Kidney glomerular epithelial cell (primary cell): ENCODE data around the gene MYO1D.
A peak's percentile ranks its signal among the peaks of the same experiment; 100 is the strongest.
"Not testable (repeated sequence)": the region's sequence is repeated elsewhere in the genome, so short reads cannot be mapped to it uniquely, and the experiment has no call there.

ENCODE experiments used
- DNase-seq: peaks from one replicate; lab custom pipeline; 2025; lab: John Stamatoyannopoulos, UW

MYO1D gene

DNA sequence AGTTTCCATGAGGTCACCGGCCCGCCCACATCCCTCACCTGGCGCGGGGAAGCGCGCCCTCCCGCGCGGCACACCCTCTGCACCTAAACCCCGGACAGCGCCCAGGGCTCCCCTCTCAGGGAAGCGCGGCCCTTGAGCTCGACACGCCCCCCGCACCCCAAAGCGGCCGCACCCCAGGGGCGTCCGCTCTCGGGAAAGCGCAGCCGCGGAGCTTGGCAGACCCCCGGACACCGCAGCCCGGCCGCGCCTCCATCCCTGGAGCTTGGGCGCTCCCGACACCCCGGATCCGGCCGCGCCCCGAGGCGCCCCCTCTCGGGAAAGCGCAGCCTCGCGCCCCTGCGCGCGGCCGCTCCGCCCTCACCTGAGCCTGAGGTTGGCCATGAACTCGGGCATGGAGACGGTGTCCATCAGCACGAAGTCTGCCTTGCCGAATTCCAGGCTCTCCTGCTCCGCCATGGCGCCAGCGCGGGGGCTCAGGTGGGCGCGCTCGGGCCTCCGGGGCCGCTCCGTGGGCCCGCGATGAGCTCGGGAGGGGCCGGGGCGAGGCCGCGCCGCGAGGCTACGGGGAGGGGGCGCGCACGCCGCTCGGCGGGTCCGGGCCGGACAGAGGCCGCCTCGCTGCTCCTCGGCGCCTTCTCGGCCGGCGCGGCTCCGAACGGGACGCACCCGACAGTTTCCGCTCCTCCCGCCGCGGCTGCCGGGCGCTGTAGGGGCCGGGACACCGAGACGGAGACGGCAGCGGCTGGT, at the start of gene MYO1D:
Gene MYO1D, minus strand, starts transcription at position 708 of the 747 bp plus-strand sequence. Its CDS starts 252 bp downstream, at position 456.
- no peak for DNase-seq

DNA sequence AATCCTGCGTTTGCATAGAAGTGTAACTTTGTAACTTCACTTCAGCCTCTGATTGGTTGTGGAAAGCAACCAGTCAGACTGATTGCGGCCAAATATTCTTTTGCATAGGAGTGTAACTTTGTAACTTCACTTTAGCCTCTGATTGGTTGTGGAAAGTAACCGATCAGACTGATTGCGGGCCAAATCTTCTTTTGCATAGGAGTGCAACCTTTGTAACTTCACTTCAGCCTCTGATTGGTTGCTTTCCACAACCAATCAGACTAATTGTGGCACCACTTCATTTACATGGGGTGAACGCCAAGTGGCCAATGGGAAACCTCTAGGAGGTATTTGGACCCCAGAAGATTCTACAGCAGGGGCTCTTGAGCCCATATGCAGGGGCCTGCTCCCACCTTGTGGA, 49.3 kb upstream of the MYO1D start:
- DNase-seq: no peak

DNA sequence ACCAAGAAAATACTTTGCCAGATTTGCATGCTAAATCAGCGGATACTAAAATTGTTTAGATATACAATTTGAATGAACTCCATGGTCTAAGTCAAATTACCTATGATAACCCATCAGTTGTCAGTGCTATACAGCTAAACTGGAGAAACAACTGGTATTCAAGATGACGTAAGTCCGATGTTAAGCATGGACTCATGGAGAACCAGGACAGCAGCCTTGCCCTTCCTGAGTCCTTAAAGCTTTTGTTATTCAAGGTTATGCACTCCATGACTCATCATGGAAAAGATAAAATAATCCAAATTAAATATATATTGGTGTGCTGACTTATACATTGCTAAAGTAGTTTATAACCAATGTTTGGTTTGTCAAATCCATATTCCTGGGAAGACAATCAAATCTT, 47.0 kb upstream of the MYO1D start:
- DNase-seq: not testable (repeated sequence)

DNA sequence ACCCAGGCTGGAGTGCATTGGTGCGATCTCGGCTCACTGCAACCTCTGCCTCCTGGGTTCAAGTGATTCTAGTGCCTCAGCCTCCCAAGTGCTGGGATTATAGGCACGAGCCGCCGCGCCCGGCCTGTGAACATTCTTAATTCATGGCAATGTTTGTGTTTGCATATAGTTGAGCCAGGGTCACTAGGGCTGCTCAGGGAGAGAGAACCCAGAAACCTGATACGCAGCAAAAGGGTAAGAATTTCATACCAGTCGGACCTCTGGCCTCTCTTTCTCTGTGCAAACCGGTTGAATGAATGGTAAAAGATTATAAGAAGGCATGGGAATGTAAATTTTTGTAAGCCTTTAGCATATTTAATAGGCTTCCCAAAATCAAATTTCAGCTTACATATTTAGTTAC, 44.1 kb upstream of the MYO1D start:
- no peak for DNase-seq

DNA sequence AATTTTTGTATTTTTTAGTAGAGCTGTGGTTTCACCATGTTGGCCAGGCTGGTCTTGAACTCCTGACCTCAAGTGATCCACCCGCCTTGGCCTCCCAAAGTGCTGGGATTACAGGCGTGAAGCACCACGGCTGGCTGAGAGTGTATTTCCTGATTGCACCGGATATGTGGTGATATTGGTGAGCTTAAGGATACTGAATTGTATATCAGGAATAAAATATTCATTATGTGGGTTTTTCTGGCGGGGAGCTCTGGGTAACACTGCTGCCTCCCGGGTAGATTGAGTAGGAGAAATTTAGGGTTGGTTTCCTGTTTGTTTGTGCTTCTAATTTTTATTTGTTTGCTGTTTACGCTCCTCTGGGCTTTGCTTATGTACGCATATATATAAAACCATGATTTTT, 43.4 kb upstream of the MYO1D start:
- no peak for DNase-seq

DNA sequence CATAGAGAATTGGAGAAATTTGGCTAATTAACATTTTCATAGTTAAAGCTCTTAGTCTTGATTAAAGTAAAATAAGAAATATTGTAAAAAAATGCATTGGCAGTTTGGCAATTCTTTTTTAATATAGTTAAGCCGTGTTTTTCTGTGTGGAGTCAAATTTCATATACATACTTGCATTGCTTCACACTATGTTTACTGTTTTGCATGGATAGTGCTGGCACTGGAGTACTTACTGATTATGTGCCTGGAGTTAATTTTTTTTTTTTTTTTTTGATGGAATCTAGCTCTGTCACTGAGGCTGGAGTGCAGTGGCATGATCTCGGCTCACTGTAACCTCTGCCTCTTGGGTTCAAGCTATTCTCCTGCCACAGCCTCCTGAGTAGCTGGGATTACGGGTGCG, 43.0 kb upstream of the MYO1D start:
- DNase-seq: not testable (repeated sequence)

DNA sequence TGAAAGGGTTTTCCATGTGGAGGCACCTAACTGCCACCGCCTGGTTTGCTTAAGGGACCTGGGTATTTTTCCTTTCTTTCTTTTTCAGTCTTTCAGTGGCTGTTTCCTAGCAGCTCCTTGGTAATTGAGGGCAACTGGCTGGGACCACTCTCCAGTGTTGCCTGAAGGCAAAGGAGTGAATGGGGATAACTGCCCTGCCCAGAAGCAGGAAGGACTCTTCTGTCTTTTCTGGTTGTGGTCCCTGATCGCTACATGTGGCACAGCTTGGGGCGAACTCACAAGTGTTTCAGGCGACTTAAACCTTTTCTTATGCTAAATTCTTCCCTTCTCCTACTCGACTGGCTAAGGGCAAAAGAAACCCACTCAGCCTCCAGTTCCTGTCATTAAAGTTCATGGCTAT, 40.9 kb upstream of the MYO1D start:
- DNase-seq: no peak

DNA sequence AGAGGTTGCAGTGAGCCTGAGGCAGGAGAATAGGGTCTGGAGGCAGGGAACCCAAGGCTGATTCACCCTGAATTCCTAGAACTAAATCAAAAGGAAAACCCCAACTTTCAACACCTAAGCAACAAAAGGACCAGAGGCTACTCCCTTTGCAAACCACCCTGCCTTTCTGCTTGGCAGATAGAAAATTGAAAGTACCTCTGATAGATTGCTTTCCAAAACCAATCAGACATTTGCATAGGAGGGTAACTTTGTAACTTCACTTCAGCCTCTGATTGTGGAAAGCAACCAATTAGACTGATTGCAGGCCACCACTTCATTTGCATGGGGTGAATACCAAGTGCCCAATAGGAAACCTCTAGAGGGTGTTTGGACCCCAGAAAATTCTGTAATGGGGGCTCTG, 40.2 kb upstream of the MYO1D start:
- no peak for DNase-seq

DNA sequence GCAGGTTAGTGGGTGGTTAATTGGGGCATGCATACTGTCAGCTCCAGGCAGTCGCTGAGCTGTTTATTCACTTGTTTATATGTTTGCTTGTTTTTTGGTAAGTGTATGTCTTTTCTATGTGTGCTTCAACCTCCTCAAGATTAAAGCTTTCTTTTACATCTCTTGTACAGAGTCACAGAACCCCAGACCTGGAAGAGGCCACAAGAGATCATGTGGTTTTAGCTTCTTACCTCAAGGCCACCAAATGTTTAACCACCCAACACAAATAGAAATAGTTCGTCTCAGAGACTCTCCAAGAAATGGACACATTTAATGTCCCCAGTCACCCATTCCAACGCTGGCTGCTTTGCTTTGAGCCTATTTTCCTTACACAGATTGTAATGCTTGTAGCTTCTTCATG, 39.2 kb upstream of the MYO1D start:
- DNase-seq: no peak

DNA sequence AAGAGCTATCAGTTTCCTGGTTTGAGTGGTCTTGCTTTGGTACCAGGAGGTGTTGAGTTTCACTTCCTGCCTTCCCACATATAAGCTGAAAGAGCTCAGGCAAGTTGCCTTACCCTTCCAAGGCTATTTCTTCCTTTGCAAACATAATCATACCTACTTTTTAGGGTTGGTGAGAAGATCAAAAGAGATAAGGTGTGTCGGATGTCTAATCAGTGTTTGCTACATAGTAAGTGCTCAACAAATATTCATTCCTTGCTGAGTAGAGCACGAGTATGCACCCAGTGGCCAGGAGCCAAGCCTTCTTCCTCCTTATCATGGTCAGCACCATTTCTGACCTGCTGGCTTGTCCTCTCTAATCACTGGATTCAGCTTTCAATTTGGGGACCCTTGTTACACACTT, 38.3 kb upstream of the MYO1D start:
- no peak for DNase-seq

DNA sequence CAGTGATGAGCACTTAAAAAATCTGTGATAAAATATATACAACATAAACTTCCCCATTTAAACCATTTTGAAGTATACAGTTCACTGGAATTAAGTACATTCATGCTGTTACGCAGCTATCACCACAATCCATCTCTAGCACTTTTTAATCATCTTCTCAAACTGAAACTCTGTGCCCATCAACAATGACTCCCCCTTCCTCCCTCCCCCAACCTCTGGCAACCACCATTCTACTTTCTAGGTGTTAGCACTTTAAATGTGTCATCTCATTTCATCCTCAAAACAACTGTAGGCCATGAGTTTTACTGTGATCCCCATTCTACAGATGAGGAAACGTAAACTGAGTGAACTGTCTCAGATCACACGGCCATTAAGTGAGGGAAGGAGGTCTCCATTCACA, 37.3 kb upstream of the MYO1D start:
- DNase-seq: no peak

DNA sequence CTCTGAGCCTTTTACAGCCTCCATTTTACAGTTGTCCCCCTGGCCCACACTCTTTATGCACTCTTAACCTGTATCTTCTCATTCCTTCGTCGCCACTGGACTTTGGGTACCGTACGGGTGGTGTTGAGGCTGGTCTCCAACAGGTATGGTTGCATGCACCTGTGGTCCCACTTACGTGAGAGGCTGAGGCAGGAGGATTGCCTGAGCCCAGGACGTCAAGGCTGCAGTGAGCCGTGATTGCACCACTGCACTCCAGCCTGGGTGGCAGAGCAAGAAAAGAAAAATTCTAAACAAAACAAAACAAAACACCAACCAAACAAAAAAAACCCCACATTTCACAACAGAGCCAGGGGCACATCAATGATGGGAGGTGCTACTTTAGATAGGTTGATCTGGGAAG, 36.7 kb upstream of the MYO1D start:
- no peak for DNase-seq

DNA sequence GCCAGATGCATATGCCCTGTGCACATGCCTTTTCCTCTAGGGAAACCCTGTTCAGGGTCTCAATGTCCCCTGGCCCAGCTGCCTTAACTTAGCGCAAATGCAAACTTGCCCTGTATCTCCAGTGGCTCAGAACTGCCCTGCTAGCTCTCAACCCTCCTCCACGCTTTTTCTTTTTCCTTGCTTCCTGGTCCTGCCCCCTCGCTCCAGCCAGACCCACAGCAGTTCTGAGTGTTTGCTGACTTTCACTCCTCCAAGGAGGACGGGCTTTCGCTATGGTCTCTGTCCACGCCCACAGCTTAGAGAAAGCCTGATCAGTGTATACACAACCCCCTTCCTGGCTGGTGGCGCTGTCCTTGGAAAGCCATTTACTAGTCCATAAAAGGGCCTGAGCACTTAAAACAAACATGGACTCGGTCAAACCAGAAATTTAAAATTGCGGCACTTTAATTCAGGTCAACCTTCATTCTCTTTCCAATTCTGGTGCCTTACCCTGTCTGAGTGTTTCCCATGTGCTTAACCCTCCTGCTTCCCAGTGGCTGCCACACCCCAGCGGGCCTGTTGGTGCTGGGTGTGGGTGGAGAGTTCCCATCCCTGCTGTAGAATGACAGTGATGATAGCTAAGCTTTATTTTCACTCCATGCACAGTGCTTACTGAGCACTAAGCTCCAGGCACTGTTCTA, 35.4 kb upstream of the MYO1D start:
- peak; percentile 63 for DNase-seq

DNA sequence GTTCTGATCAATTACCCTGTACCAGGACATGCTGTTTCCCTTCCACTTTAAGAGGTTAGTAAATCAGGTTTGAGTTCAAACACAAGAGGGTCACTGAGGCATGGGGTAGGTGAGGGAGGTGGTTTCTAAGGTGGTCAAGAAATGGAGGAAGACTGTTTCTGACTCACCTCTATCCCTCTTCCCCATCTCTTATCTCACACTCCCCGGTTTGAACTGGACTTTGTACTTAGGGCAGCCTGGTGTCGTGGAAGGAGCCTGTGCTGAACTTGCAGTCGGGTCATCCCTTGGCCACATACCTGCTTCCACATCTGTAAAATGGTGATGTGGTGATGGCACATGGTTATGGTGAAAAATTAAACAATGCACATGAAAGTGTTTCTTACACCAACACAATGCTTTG, 33.8 kb upstream of the MYO1D start:
- no peak for DNase-seq

DNA sequence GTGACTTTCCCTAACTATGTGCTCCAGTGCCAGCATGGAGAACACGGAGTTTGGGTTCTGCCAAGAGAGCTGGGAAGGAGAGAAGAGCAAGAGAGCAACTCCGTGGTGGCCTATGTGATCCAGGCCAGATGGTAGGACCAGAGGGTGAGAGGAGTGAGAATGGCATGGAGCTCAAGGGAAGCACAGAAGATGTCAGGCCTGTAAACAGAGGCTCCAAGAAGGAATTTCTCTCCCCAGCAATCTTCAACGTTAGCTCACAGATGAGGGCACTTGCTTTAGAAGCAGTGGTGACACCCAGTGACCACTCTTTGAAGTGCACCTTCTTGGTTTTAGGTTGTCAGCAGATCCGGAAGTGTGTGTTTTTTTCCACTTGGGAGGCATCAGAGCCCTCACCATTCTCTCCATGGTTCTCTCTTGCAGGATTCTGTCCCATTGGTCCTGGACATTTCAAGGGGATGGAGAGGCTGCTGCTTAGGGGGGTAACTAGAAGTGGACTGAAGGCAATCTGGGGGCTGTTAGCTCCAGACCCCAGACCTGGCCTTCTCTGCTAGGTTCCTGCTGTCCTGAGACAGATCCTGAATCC, 33.0 kb upstream of the MYO1D start:
- peak; percentile 70 for DNase-seq

DNA sequence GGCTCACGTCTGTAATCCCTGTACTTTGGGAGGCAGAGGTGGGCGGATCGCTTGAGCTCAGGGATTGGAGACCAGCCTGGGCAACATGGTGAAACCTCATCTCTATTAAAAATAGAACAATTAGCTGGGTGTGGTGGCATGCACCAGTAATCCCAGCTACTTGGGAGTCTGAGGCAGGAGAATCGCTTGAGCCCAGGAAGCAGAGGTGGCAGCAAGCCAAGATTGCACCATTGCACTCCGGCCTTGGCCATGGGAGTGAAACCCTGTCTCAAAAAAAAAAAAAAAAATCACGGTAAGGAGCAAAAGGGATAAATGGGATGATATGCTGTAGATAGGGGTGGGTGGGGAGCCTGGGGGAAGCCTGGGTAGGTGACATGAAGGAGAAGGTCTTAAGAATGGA, 30.7 kb upstream of the MYO1D start:
- DNase-seq: no peak

DNA sequence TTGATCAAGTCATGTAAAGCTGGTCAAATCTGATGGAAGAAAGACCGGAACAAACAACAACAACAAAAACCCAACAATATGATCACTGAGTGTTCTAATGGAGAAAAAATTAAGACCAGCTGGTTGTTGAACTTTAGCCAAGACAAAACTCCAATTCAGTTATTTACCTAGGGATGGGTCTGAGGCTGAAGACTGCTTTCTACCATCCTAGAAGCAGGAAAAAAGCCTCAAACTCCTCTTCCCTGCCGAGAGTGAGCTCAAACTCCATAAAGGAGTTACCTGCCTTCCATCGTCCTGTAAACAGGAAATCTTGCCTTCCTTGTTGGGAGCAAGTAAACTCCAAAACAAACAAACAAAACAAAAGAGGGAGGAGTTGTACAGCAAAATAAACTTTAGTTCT, 28.0 kb upstream of the MYO1D start:
- no peak for DNase-seq

DNA sequence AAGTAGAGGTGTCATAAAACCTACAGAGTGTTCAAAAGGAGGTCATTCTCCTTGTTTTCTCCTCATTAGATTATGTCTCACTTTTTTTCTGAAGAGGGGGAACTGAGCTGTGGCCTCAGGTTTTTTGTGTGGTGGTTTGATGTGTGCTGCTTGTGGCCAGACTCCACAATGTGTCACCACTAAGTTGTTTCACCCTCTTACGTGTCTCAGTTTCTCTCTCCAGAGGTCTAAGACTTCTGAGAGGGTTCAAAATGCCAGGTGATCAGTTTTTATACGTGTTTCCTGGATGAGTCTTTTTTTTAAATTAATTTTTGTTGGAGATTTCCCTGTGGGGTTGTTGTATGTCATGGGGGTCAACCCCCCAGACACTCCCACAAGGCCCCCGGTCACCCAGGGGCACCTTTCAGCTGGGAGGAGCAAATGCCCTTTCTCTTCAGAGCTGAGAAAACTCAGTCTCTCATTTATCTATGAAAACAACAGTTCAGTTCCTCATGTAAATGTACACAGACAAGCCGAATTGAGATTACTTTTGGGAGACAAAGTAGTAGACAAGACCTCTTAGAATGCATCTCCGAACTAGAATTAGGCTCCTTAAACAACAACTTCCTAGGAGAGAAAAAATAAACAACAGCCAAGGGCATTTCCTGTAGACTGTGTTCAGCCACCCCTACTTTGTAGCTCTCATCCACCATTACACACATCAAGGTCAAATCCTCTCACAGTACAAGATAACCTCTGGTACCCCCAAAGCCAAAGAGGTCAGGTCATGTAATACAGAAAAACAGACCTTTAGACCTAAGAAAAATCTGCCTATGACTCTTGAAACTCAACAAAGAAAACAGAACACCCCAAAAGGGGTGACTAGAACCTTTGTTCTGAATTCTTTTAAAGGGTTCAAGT, 27.1 kb upstream of the MYO1D start:
- DNase-seq: no peak

DNA sequence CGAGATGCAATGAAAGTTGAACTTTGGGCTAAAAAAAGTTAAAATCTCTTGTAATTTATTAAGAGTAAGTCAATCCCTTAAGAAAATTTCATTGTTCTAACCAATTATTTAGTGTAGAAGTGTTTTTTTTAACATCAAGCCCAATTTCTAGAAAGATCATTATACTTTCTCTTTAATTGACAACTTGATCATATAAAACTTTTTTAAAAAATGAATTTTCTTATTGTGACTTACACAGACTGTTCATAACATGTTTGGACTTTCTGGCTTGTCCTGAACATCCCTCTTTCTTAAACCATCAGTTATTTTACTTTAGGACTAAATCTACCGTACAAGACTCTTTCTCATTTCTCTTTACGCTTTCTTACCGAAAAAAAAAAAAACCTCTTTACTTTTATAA, 24.8 kb upstream of the MYO1D start:
- no peak for DNase-seq

DNA sequence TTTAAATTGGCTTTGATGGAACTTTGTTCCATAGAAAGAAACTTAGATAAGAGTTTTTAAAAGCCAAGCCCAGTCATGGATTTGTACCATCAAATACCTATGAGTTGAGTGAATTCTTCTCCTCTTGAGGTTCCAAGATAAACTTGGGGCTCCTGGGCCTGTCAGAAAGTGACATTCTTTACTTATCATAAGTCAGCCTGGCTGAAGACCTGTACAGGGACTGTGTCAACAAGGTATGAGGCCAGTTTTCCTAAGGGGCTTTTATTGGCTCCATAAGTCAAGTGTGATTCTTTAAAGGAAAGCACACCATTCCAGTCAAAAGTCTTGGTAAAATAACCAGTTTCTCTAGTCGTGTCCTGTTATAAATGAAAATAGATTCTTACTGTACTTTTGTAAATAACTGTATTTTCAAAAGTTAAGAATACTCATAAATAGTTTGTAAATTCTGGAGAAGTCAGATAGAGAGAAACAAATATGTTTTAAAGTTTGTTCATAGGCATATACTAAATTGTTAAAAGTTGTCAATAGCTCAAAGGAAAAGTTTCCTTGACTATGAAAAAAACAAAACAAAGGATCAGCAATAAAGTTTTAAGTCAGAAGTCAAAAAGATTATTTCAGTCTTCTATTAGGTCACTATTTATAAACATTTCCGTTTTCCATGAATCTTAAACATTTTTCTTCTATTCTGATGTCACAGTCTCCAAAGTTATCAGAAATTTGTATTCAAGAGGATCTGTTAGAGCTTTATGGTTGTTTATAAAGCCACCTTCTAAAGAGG, 22.5 kb upstream of the MYO1D start:
- DNase-seq: no peak

DNA sequence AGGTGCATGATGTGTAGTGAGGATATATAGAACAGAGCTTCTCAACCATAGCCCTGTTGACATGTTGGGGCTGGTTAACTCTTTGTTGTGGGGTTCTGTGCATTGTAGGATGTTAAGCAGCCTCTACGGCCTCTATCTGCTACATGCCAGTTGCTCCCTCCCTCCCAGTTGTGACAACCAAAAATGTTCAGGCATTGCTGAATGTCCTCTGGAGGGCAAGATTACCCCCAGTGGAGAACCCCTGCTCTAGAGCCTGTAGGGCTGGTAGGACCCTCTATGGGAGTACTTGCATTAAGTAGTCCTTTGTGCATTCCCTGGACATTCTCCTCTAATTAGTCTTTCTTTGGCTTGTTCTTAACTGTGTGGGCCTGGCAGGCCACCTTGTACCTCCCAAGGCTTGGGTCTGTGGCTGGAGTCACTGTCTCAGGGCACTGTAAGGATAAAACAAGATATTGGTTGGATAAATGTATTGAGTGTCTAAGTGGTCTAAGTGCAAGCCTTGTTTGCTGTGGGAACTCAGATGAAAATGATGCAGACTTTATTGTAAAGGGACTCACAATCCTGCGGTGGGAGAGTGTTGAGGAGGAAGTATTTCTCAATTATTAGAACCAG, 19.8 kb upstream of the MYO1D start:
- DNase-seq: no peak
